UCSD-AML1 (cell line): ENCODE data around the gene SLC44A3.

Experiments used
- DNase-seq: peaks from one replicate; lab custom pipeline; 2025; ENCODE audit not compliant: unreplicated experiment; lab: John Stamatoyannopoulos, UW

SLC44A3 gene

DNA sequence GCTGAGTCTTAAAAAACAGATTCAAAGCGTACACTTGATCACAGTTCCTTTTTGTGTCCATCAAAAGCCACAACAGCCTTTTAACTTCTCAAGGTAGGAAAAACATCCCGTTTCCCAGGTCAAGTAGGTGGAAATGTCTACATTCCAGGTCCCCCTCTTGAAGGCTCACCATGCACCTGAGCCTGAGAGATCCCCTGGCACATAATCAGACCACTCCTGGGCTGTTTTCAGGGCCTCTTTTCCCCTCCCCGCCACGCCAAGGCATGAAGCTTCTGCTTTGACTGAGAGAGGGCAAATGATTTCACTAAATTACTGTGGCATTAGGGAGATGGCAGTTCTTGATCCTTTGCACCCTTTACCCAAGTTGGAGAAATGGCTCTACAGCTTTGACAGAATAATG is 85.0 kb downstream of the SLC44A3 start:
- DNase-seq: no peak

DNA sequence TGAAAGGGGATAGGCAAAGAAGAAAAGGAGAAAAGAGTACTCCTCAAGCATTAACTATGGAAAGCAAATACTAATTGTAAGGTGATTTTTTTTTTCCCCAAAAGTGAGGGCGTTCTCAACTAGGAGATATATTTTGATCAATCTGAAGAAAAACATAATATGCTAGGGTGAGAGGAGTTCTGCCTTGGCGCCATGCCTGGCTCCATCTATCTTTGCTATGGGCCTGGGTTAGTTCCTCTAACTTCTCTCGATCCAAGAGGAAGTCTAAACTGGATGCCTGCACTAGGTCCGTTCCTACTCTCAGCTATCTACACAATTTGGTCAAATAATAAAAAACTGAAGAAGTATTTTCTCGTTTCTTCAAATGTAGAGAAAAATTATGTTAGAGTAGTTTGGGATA is 86.2 kb downstream of the SLC44A3 start:
- no peak for DNase-seq

GRCh38 chr1:94907136-94907535 is 87.0 kb downstream of the SLC44A3 start:
- no peak for DNase-seq

DNA sequence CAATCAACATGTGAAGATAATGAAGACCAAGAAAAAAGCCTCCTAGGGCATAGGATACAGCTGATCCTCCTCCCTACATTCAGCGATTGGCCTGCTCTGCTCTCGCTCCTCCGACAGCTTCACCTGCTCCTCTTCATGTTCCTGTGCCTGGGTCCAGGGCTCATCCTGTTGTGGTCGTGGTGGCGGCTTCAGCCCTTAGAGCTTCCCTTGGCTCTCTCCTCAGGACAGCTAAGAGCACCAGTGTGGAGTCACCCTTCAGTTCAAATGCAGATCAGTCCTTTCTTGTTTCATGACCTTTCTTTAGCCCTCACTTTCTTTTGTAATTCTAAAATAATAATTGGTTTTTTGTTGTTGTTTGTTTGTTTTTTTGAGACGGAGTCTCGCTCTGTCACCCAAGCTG is 88.0 kb downstream of the SLC44A3 start:
- no peak for DNase-seq

DNA sequence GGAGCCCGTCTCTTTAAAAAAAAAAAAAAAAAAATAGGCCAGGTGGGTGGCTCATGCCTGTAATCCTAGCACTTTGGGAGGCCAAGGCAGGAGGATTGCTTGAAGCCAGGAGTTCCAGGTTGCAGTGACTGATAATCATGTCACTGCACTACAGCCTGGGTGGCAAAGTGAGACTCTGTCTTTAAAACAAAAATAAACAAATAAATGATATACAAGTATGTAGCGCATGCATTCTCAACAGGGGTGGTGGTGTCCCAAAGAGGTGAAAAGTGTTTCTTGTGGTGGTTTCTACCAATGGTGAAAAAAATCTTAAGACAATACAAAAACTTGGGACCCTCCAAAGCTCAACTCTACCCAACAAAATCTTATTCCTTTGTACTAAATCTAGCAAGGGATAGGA is 88.8 kb downstream of the SLC44A3 start:
- no peak for DNase-seq

DNA sequence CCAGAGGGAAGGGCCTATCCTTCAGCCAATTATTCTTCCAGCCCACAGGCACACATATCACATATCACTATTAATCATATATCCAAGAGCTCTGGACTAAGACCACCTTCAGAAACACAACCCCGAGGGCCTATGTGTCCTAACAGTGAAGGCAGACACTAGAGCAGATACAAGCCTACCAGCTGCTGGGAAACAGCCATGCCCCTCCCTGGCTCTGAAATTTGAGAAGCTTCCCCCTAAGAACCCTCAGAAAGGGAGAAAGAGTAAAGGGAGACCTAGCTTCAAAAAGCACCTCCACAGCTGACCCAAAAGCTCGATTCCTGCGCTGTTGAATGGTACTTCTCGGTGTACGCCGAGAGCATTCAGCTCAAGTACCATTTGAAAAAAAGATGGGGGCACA is 89.3 kb downstream of the SLC44A3 start:
- DNase-seq: no peak

DNA sequence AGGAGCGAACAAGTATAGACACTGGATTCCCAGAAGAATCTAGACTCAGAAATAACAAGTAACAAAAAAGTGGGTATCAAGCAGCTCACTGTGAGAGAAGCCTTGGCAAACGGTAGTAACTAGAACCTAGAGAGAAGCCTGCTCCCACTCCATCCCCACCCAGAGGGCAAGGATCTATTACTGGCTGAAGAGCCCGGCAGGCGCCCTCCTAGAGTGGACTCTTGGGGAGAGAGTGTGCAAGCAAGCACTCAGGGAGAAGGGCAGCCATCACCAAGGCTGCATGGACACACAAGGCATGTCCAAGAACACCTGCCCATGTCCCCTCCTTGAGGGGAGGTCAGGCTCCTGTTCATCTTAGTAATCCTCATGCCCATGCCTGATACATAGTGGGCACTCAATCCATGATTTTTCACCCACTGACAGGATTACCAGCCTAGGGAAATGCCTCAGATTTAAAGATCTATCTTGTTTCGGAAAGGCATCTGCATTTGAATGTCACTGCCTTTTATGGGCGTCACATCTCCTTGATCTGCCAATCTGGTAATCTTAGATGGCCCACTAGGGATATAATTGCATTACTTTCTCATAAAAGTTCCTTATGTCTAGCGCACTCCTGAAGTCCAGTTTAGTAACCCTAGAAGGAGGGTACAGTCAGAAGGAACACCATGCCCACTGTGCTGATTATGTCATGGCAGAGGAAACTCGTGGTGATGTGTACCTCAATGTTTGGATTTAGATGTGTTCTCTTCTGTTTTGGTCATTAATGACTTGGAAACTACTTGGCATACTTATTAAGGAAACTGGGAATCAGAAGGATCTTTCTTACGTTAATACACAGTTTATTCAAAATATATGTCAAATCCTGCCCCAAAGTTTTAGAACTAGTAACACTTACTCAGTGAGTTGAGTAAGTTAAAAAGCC is 92.4 kb downstream of the SLC44A3 start:
- DNase-seq: no peak

DNA sequence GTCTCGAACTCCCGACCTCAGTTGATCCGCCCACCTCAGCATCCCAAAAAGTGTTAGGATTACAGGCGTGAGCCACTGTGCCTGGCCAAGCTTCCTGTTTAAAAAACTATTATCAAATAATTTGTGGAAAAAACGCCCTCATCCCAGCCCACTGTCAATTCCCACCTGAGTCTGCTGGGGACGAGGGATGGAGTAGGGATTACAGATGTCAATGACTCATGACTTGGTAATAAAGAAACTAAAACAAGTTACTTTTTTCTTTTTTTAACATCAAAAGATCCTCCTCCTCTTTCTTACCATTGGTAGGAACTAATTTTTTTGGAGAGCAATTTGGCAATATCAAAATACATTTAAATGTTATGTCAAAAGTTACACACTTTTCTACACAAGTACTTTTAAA is 97.1 kb downstream of the SLC44A3 start:
- no peak for DNase-seq

DNA sequence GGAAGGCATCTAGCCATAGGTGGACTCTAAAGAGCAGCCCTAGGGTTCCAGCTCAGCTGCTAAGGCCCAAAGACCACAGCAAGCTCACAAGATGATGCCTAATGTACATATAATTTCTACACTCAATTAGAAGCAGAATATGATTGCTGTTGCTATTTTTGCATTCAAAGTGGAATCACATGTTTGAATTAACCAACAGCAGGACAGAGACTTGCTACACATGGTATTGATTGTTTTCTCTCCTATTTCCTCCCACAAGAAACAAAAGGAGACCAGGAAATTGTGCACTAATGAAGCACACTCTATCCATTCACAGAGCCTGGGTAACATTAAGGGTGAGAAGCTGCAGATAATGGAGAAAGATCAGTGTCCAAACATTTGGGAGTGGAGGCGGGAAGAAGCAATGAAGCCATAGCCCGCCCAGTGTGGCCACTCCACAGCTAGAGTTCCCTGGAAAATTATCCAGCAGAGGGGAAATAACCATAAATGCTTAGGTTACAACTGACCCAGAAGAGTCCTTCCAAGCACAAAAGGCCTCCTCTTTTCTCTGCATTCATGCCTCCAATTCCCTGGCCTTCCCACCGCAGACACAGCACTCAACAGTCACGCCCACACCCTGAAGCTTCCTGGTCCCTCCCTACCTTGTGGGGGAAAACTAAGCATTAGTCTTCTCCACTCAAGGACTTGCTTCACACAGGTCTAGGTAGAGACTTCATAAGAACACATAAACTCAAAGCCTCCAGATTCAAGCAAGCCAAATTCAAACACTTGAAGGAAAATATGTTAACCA is 99.3 kb downstream of the SLC44A3 start:
- no peak for DNase-seq

GRCh38 chr1:94920061-94920460 is 99.9 kb downstream of the SLC44A3 start:
- no peak for DNase-seq

DNA sequence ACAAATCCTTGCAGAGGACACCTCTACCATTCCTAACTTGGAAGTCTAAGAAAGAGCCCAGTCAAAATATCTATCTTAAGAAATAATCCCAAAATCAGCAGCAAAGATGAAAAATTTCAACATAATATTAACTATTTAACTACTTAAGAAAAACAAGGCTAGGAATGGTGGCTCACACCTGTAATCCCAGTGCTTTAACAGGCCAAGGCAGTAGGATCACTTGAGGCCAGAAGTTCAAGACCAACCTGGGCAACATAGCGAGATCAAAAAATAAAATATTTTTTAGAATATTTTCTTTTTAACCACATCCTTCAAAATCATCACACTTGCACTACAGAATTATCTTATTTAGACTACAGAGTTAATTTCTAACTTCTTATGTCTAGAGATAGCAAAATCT is 101.8 kb downstream of the SLC44A3 start:
- no peak for DNase-seq

GRCh38 chr1:94922761-94923331 is 102.7 kb downstream of the SLC44A3 start:
- no peak for DNase-seq

DNA sequence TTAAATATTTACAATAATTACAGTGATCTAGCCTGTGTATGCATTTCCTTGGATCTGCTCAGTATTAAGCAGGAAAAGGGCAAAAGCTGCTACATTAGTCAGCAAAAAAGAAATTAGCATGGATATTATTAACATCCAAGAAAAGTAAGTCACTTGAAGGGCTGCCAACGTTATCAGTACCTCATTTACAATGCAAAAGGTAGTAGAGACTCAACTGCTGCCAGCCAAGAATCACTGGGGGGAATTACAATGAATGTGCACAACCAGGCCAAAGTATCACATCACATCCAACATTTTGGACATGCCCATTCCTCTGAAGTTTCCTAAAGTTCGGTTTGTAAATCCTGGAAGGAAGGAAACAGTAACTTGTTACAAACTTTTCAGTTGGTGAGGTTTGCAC is 104.8 kb downstream of the SLC44A3 start:
- no peak for DNase-seq

GRCh38 chr1:94925561-94926125 is 105.5 kb downstream of the SLC44A3 start:
- DNase-seq: no peak

- DNase-seq: no peak
Observed at GRCh38 chr1:94926126-94926914, 106.2 kb downstream of the SLC44A3 start.

GRCh38 chr1:94926915-94927404 is 106.8 kb downstream of the SLC44A3 start, which contains the start of gene CNN3:
Gene CNN3 (minus strand): TSS chr1:94927110. CDS start chr1:94926894, 216 bp downstream.
- DNase-seq: no peak

DNA sequence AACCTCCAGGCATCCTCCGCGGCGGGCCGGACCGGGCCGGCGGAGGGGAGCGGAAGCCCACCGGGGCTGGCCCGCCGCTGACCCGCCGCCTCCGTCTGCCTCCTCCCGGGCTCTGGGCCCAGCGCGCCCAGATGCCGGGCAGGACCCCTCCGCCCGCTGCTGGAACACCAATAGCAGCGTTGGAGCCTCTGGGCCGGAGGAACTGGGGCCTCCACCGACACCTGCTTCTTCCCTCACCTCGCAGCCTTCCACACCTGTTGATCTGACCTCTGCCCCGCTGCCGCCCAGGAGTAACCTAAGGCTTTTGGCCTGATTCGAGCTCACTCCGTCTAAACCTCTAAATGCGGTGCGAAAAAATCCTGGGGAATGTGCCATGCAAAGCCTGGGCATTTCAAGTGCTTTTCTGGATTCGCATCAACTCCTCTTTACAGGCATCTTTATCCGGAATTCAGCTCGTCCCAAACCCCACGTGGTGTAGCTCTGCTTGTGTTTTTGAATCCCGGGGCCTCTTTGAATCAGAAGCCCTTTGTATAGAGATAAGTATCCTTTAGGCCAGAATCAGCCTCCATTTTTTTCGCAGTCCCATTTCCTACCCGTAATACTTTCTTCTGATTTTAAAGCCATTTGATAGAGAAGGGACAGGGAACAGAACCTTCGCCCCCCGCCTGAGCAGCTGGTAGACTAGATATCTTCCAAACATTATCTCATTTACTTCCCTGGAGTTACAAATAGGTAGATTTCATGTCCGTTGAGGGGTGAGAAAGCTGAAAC is 107.4 kb downstream of the SLC44A3 start:
- DNase-seq: no peak

DNA sequence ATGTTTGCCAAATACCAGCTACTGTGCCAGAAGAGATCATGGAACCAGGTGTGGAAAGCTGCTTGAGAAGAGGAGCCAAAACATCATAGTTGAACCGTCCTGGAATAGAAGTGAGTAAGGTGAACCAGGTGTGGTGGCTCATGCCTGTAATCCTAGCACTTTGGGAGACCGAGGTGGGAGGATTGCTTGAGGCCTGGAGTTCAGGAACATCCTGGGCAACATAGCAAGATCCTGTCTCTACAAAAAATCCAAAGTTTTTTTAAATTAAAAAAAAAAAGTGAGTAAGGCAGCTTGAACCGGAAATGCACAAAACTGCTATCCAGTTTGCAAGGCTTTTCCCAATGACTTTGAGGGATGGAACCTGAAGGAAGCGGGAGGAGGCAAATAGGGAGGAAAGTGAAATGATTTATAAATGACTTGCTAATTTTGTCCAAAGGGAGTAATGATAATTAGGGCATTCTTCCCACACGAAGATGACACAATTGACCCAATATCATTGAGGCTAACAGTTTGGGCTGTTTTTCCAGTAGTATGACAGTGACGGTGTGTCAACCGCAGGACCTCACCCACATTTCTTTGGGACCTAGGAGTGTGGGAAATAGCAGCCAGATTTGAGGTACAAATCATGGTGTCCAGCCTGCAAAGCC is 108.3 kb downstream of the SLC44A3 start:
- no peak for DNase-seq
